ENCODE results near the gene TNFAIP2. TPM values are rescaled to one million over a fixed set of nuclear protein-coding genes. Genes with fewer than 3 reads are reported as not detected.

Gene TNFAIP2
- total and polyA plus RNA-seq, 2 experiments from 2014 or later = 9.9 to 14.1 TPM

DNA sequence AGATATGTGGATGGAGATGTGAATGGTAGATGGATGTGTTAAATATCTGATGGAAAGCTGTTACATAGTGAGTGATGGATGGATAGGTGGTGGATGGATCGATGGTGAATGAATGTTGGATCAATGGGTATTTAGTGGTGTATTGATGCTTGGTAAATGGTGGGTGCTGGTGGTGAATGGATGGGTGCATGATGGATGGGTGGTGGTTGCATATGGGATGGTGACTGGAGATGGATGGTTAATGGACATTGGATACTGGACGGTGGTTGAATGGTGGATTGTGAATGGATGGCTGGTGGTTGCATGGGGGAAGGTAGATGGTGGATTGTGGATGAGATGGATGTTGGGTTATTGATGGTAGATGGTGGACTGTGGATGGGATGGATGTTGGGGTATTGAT is 41.3 kb upstream of the TNFAIP2 start (continued):
- TF ChIP-seq, protein P1, sequence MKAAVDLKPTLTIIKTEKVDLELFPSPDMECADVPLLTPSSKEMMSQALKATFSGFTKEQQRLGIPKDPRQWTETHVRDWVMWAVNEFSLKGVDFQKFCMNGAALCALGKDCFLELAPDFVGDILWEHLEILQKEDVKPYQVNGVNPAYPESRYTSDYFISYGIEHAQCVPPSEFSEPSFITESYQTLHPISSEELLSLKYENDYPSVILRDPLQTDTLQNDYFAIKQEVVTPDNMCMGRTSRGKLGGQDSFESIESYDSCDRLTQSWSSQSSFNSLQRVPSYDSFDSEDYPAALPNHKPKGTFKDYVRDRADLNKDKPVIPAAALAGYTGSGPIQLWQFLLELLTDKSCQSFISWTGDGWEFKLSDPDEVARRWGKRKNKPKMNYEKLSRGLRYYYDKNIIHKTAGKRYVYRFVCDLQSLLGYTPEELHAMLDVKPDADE (IDR thresholded peaks at IDR 0.05) = no peak
- TF ChIP-seq STAT1 (IDR thresholded peaks at IDR 0.05; ENCODE audit: unreplicated experiment) (no peak), ZNF114 (CRISPR knock-in tag; IDR thresholded peaks at IDR 0.05) (no peak), CTCF (conservative IDR thresholded peaks at IDR 0.05; ENCODE audit: low read depth in 2 of 2) (no peak), POLR2AphosphoS5 (IDR thresholded peaks at IDR 0.05; ENCODE audit: low read depth) (no peak), ZNF331 (CRISPR knock-in tag; IDR thresholded peaks at IDR 0.05; ENCODE audit: low read depth) (no peak), NANOG (IDR thresholded peaks at IDR 0.05; ENCODE audit: borderline replicate concordance) (no peak)
- TF ChIP-seq, protein P2, sequence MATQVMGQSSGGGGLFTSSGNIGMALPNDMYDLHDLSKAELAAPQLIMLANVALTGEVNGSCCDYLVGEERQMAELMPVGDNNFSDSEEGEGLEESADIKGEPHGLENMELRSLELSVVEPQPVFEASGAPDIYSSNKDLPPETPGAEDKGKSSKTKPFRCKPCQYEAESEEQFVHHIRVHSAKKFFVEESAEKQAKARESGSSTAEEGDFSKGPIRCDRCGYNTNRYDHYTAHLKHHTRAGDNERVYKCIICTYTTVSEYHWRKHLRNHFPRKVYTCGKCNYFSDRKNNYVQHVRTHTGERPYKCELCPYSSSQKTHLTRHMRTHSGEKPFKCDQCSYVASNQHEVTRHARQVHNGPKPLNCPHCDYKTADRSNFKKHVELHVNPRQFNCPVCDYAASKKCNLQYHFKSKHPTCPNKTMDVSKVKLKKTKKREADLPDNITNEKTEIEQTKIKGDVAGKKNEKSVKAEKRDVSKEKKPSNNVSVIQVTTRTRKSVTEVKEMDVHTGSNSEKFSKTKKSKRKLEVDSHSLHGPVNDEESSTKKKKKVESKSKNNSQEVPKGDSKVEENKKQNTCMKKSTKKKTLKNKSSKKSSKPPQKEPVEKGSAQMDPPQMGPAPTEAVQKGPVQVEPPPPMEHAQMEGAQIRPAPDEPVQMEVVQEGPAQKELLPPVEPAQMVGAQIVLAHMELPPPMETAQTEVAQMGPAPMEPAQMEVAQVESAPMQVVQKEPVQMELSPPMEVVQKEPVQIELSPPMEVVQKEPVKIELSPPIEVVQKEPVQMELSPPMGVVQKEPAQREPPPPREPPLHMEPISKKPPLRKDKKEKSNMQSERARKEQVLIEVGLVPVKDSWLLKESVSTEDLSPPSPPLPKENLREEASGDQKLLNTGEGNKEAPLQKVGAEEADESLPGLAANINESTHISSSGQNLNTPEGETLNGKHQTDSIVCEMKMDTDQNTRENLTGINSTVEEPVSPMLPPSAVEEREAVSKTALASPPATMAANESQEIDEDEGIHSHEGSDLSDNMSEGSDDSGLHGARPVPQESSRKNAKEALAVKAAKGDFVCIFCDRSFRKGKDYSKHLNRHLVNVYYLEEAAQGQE (IDR thresholded peaks at IDR 0.05; ENCODE audit: unreplicated experiment) = no peak

- ATAC-seq (peak; percentile 67), DNase-seq (ENCODE audit: low spot score) (peak; percentile 54)
- Mint-ChIP-seq H3K27me3 (ENCODE audit: insufficient read depth, low read depth, poor library complexity) (peaks cover 21% of the 10 kb centered on the region), H3K36me3 (ENCODE audit: low read depth) (no peaks in the 10 kb centered on the region), H3K27ac (no peak within 1 kb of the TSS), H3K4me1 (peaks cover 2% of the 10 kb centered on the region; the same call in 1 of the 3 replicates), H3K4me3 (peak within 1 kb of the TSS; percentile 59), H3K9me3 (no peaks in the 10 kb centered on the region)
- no peaks in the 10 kb centered on the region for H3K36me3 ChIP-seq (ENCODE audit: insufficient read depth)
- no peaks in the 10 kb centered on the region for H3K79me2 ChIP-seq (replicated peaks; ENCODE audit: insufficient read depth)
- H3K4me1 ChIP-seq (ENCODE audit: insufficient read depth) = no peaks in the 10 kb centered on the region
- H3K27me3 ChIP-seq (ENCODE audit: insufficient read depth) = peaks cover 37% of the 10 kb centered on the region
- no peak within 1 kb of the TSS for H3K27ac ChIP-seq (ENCODE audit: low read depth)
- H2AFZ ChIP-seq = peak within 1 kb of the TSS; percentile 78; the same call in 1 of the 2 replicates
- peak within 1 kb of the TSS; percentile 81 for H3K4me2 ChIP-seq
- H3K4me3 ChIP-seq = peak within 1 kb of the TSS; percentile 62
- H3F3A ChIP-seq (replicated peaks; ENCODE audit: low read depth) = no peaks in the 10 kb centered on the region
- H4K20me1 ChIP-seq (replicated peaks; ENCODE audit: insufficient read depth) = no peaks in the 10 kb centered on the region
- peaks cover 11% of the 10 kb centered on the region; the same call in 1 of the 2 replicates for H3K9me2 ChIP-seq (ENCODE audit: insufficient read depth)
- TF ChIP-seq EZH2 (IDR thresholded peaks at IDR 0.05; ENCODE audit: low read depth, unreplicated experiment) (no peak), CTCF (conservative IDR thresholded peaks at IDR 0.05; ENCODE audit: low read depth in 2 of 2) (no peak), ZNF331 (CRISPR knock-in tag; IDR thresholded peaks at IDR 0.05; ENCODE audit: low read depth) (no peak), JUNB (IDR thresholded peaks at IDR 0.05; ENCODE audit: unreplicated experiment) (no peak), NANOG (IDR thresholded peaks at IDR 0.05; ENCODE audit: borderline replicate concordance) (no peak), CREB1 (CRISPR knock-in tag; IDR thresholded peaks at IDR 0.05; ENCODE audit: low read depth) (no peak), STAT1 (IDR thresholded peaks at IDR 0.05; ENCODE audit: unreplicated experiment) (no peak), EZH2phosphoT487 (IDR thresholded peaks at IDR 0.05; ENCODE audit: unreplicated experiment) (no peak)
- TF ChIP-seq, protein P1 (IDR thresholded peaks at IDR 0.05) = no peak
These were observed 39.0 kb upstream of the TNFAIP2 start, which contains the start of gene LBHD2 for GRCh38 chr14:103084021-103084919. TSS of gene LBHD2 (plus strand) at chr14:103084210. CDS start at chr14:103086013, 1,803 bp downstream.

Measured in GM23338 (cell line).